H9 (cell line): Measurements from ENCODE around the gene SRA1. TPM values are rescaled to one million over a fixed set of nuclear protein-coding genes. Genes with fewer than 3 reads are reported as not detected.

Experiments used
- DNase-seq: peaks from one replicate; pipeline ENCODE4 v3.0.0-alpha.2; 2017
- H2AFZ ChIP-seq: one replicate; pipeline ENCODE4 v1.6.1; 2013; ENCODE audit warnings: mild to moderate bottlenecking, low read length, control low read depth, moderate library complexity
- H2AK5ac ChIP-seq: 2 replicates; pipeline ENCODE4 v1.6.1; 2013; ENCODE audit warnings: low read length, control low read depth, mixed read lengths; ENCODE audit not compliant: insufficient read length
- H2BK120ac ChIP-seq: one replicate; pipeline ENCODE4 v1.6.1; 2013; ENCODE audit warnings: low read depth, mild to moderate bottlenecking, low read length, control low read depth, inconsistent platforms; ENCODE audit not compliant: poor library complexity, severe bottlenecking
- H2BK12ac ChIP-seq: 2 replicates; pipeline ENCODE4 v1.6.1; 2013; ENCODE audit warnings: low read length, control low read depth, mixed read lengths, low read depth; ENCODE audit not compliant: insufficient read length
- H2BK15ac ChIP-seq: 2 replicates; pipeline ENCODE4 v1.6.1; 2013; ENCODE audit warnings: low read depth, low read length, control low read depth
- H2BK20ac ChIP-seq: one replicate; pipeline ENCODE4 v1.6.1; 2013; ENCODE audit warnings: low read depth, mild to moderate bottlenecking, low read length, control low read depth, inconsistent platforms; ENCODE audit not compliant: poor library complexity, severe bottlenecking
- H2BK5ac ChIP-seq: 2 replicates; pipeline ENCODE4 v1.6.1; 2013; ENCODE audit warnings: low read length, control low read depth, mixed read lengths; ENCODE audit not compliant: insufficient read length
- H3K14ac ChIP-seq: 2 replicates; pipeline ENCODE4 v1.6.1; 2013; ENCODE audit warnings: low read length, control low read depth; ENCODE audit not compliant: insufficient read depth
- H3K18ac ChIP-seq: 2 replicates; pipeline ENCODE4 v1.6.1; 2013; ENCODE audit warnings: low read depth, mild to moderate bottlenecking, mixed read lengths, low read length, control low read depth; ENCODE audit not compliant: insufficient read length
- H3K23ac ChIP-seq: 2 replicates; pipeline ENCODE4 v1.6.1; 2013; ENCODE audit warnings: low read length, control low read depth, mixed read lengths, low read depth; ENCODE audit not compliant: insufficient read length
- H3K23me2 ChIP-seq: 2 replicates; pipeline ENCODE4 v1.6.1; 2013; ENCODE audit warnings: low read depth, mild to moderate bottlenecking, mixed read lengths, low read length, control low read depth; ENCODE audit not compliant: insufficient read length, poor library complexity, severe bottlenecking
- H3K27ac ChIP-seq: 2 replicates; pipeline ENCODE4 v1.5.1; 2013; ENCODE audit warnings: low read length, control low read depth, mixed read lengths, low read depth; ENCODE audit not compliant: insufficient read length
- H3K27me3 ChIP-seq: 2 replicates; pipeline ENCODE4 v1.6.1; 2013; ENCODE audit warnings: low read length, control low read depth, inconsistent platforms; ENCODE audit not compliant: insufficient read depth
- H3K4ac ChIP-seq: 2 replicates; pipeline ENCODE4 v1.6.1; 2013; ENCODE audit warnings: low read depth, mild to moderate bottlenecking, control low read depth, inconsistent platforms, low read length, moderate library complexity
- H3K4me1 ChIP-seq: 2 replicates; pipeline ENCODE4 v1.6.1; 2013; ENCODE audit warnings: low read length, control low read depth, inconsistent platforms; ENCODE audit not compliant: insufficient read depth
- H3K4me2 ChIP-seq: 2 replicates; pipeline ENCODE4 v1.6.1; 2013; ENCODE audit warnings: low read length, control low read depth, mixed read lengths; ENCODE audit not compliant: insufficient read length, insufficient read depth
- H3K56ac ChIP-seq: 2 replicates; pipeline ENCODE4 v1.6.1; 2013; ENCODE audit warnings: low read depth, mild to moderate bottlenecking, mixed read lengths, low read length, control low read depth; ENCODE audit not compliant: insufficient read length
- H3K79me1 ChIP-seq: 2 replicates; pipeline ENCODE4 v1.6.1; 2013; ENCODE audit warnings: low read depth, mild to moderate bottlenecking, moderate library complexity, low read length, control low read depth, inconsistent platforms; ENCODE audit not compliant: insufficient read depth, poor library complexity, severe bottlenecking
- H3K79me2 ChIP-seq: 2 replicates; pipeline ENCODE4 v1.6.1; 2013; ENCODE audit warnings: low read length, control low read depth, inconsistent platforms; ENCODE audit not compliant: insufficient read depth
- H3K9ac ChIP-seq: 2 replicates; pipeline ENCODE4 v1.6.1; 2013; ENCODE audit warnings: low read length, control low read depth, mixed read lengths; ENCODE audit not compliant: insufficient read length; ENCODE audit errors: extremely low read depth
- H3K9me3 ChIP-seq: one replicate; pipeline ENCODE4 v1.6.1; 2013; ENCODE audit warnings: low read depth, low read length, inconsistent platforms; ENCODE audit not compliant: control insufficient read depth
- H3T11ph ChIP-seq: one replicate; pipeline ENCODE4 v1.6.1; 2013; ENCODE audit warnings: mild to moderate bottlenecking, low read length, control low read depth, inconsistent platforms
- H4K20me1 ChIP-seq: one replicate; pipeline ENCODE4 v1.6.1; 2013; ENCODE audit not compliant: control insufficient read depth, insufficient read length, insufficient read depth
- H4K5ac ChIP-seq: 2 replicates; pipeline ENCODE4 v1.6.1; 2013; ENCODE audit warnings: low read depth, mild to moderate bottlenecking, mixed read lengths, low read length, control low read depth; ENCODE audit not compliant: insufficient read length
- H4K8ac ChIP-seq: replicated peaks from 2 replicates; pipeline ENCODE4 v1.6.1; 2013; ENCODE audit warnings: low read length, control low read depth, mixed read lengths, low read depth; ENCODE audit not compliant: insufficient read length
- H4K91ac ChIP-seq: 2 replicates; pipeline ENCODE4 v1.6.1; 2013; ENCODE audit warnings: low read depth, mild to moderate bottlenecking, moderate library complexity, mixed read lengths, low read length, control low read depth; ENCODE audit not compliant: insufficient read length
- H3K27ac Mint-ChIP-seq, 3 experiments: 2 replicates in 2 of 3; 3 replicates in 1 of 3; pipeline ENCODE4 v1.8.0; 2020 to 2021; ENCODE audit warnings: mixed read lengths in 3 of 3, mild to moderate bottlenecking in 1 of 3, moderate library complexity in 1 of 3
- H3K27me3 Mint-ChIP-seq: 2 replicates; pipeline ENCODE4 v1.8.0; 2021; ENCODE audit warnings: low read depth, mild to moderate bottlenecking, moderate library complexity, mixed read lengths
- H3K36me3 Mint-ChIP-seq, 3 experiments: 2 replicates in 2 of 3; 3 replicates in 1 of 3; pipeline ENCODE4 v1.8.0; 2020 to 2021; ENCODE audit warnings: low read depth in 3 of 3, mixed read lengths in 3 of 3; ENCODE audit not compliant: insufficient read depth in 1 of 3
- H3K4me1 Mint-ChIP-seq, 2 experiments: 2 replicates each; pipeline ENCODE4 v1.8.0; 2020; ENCODE audit warnings: mixed read lengths in 2 of 2
- H3K4me3 Mint-ChIP-seq, 2 experiments: 2 replicates in 1 of 2; 3 replicates in 1 of 2; pipeline ENCODE4 v1.8.0; 2020 to 2021; ENCODE audit warnings: mild to moderate bottlenecking in 2 of 2, mixed read lengths in 2 of 2, moderate library complexity in 1 of 2
- H3K9me3 Mint-ChIP-seq, 2 experiments: 2 replicates in 1 of 2; 3 replicates in 1 of 2; pipeline ENCODE4 v1.8.0; 2020; ENCODE audit warnings: mild to moderate bottlenecking in 2 of 2, mixed read lengths in 2 of 2, moderate library complexity in 1 of 2
- CTCF ChIP-seq: fragments of 200-600 bp; sonication (generic); conservative IDR thresholded peaks from 3 replicates; pipeline ENCODE4 v1.8.0; 2021; ENCODE audit warnings: antibody characterized with exemption, mild to moderate bottlenecking
- WGBS: extraction: QIAGEN DNeasy Blood & Tissue Kit; methylation state at CpG from one replicate; pipeline ENCODE4 v1.1.7; 2013; ENCODE audit warnings: missing lambda C conversion rate, low lambda C conversion rate, mixed read lengths; ENCODE audit not compliant: insufficient read length; ENCODE audit errors: extremely low coverage; 5-methylcytosine and 5-hydroxymethylcytosine counted together
- total RNA-seq: library from RNA; stranded (reverse); gene quantifications from 2 replicates; pipeline ENCODE4 v1.2.1, GENCODE V29; 2021

SRA1 gene
- total RNA-seq, 1 experiment from 2014 or later, result 49.3 TPM

- no peaks in the 10 kb centered on the region for H3K27me3 Mint-ChIP-seq
- Histone ChIP-seq H2BK5ac (no peak overlapping the region), H3K27me3 (no peaks in the 10 kb centered on the region), H3K4ac (no peak overlapping the region), H2AK5ac (no peak overlapping the region), H3K9me3 (no peaks in the 10 kb centered on the region), H2BK20ac (no peak overlapping the region), H3K27ac (no peak overlapping the region), H3K4me2 (no peak overlapping the region), H4K91ac (no peak overlapping the region), H2BK12ac (no peak overlapping the region), H2AFZ (no peak overlapping the region), H2BK120ac (no peak overlapping the region), H3K9ac (no peak overlapping the region), H3K4me1 (no peaks in the 10 kb centered on the region), H3K79me2 (no peaks in the 10 kb centered on the region), H2BK15ac (no peak overlapping the region), H3K18ac (no peak overlapping the region), H4K8ac (no peak overlapping the region), H3K23me2 (no peaks in the 10 kb centered on the region), H3K79me1 (no peaks in the 10 kb centered on the region), H4K20me1 (no peaks in the 10 kb centered on the region), H3K56ac (no peak overlapping the region), H3K23ac (no peak overlapping the region), H4K5ac (no peak overlapping the region), H3T11ph (no peak overlapping the region), H3K14ac (no peak overlapping the region)
- DNase-seq, result no peak
- peak overlapping the region in 1 of 3 experiments; percentile 85; a peak in 1 of 7 replicates for H3K27ac Mint-ChIP-seq
- H3K4me1 Mint-ChIP-seq, result no peaks in the 10 kb centered on the region
- no peak for TF ChIP-seq CTCF
- H3K36me3 Mint-ChIP-seq, result peaks cover 19 to 48% (median 38%) of the 10 kb centered on the region in 3 experiments
- no peaks in the 10 kb centered on the region; a peak in 1 of 5 replicates for H3K9me3 Mint-ChIP-seq
- no peak overlapping the region for H3K4me3 Mint-ChIP-seq
- WGBS, result no CpG with 5 or more reads among the region's 2 CpGs
Measured at GRCh38 chr5:140524003-140524402, 33.3 kb downstream of the SRA1 start.
